Hematopoietic multipotent progenitor cell treated with erythropoietin and hydrocortisone succinate and interleukin-3 and kit ligand, for 6 days (in vitro differentiated cells): Measurements from ENCODE around the gene SPON2.

Experiments
- DNase-seq: peaks from one replicate; pipeline ENCODE4 v3.0.0-alpha.2; 2015

Gene SPON2

GRCh38 chr4:1172228-1172851, at the start of gene SPON2:
SPON2 (minus strand) TSS chr4:1172583.
- no peak for DNase-seq

- no peak for DNase-seq
Measured at GRCh38 chr4:1221155-1221870, 48.9 kb upstream of the SPON2 start.

- no peak for DNase-seq
Measured at GRCh38 chr4:1220566-1220965, 48.2 kb upstream of the SPON2 start.

- DNase-seq = no peak
Measured at GRCh38 chr4:1219566-1219950, 47.2 kb upstream of the SPON2 start.

- peak; percentile 35 for DNase-seq
Measured at GRCh38 chr4:1218634-1219565, 46.5 kb upstream of the SPON2 start.

GRCh38 chr4:1217366-1217765, 45.0 kb upstream of the SPON2 start:
- no peak for DNase-seq

GRCh38 chr4:1216869-1217294, 44.5 kb upstream of the SPON2 start:
- peak; percentile 66 for DNase-seq

- no peak for DNase-seq
Measured at GRCh38 chr4:1216076-1216614, 43.8 kb upstream of the SPON2 start.

GRCh38 chr4:1215141-1216075, 43.0 kb upstream of the SPON2 start:
- DNase-seq = no peak

- DNase-seq = no peak
Measured at GRCh38 chr4:1214101-1215095, 42.0 kb upstream of the SPON2 start.

GRCh38 chr4:1213336-1213995, 41.1 kb upstream of the SPON2 start:
- DNase-seq = no peak

- DNase-seq = no peak
Measured at GRCh38 chr4:1212546-1213335, 40.4 kb upstream of the SPON2 start.

- no peak for DNase-seq
Measured at GRCh38 chr4:1211891-1212545, 39.6 kb upstream of the SPON2 start.

- DNase-seq = no peak
Measured at GRCh38 chr4:1211371-1211770, 39.0 kb upstream of the SPON2 start.

- no peak for DNase-seq
Measured at GRCh38 chr4:1210971-1211370, 38.6 kb upstream of the SPON2 start.

- no peak for DNase-seq
Measured at GRCh38 chr4:1210241-1210841, 38.0 kb upstream of the SPON2 start.

GRCh38 chr4:1209821-1210220, 37.4 kb upstream of the SPON2 start:
- DNase-seq = peak; percentile 32

- peak; percentile 83 for DNase-seq
Measured at GRCh38 chr4:1208970-1209704, 36.8 kb upstream of the SPON2 start.
